ENCODE measurements around the gene TIGD3.

- no peak for TF ChIP-seq CTCF (conservative IDR thresholded peaks at IDR 0.05; ENCODE audit: low read depth, low read length)
- TF ChIP-seq EZH2 (IDR thresholded peaks at IDR 0.05; ENCODE audit: low read length, unreplicated experiment) = no peak
- TF ChIP-seq EZH2phosphoT487 (IDR thresholded peaks at IDR 0.05; ENCODE audit: borderline replicate concordance, low read length) = no peak
Measured at GRCh38 chr11:65401803-65402248, 47.3 kb downstream of the TIGD3 start.
